VCaP (cell line): ENCODE results near the gene SLC9B2.
A peak's percentile ranks its signal among the peaks of the same experiment; 100 is the strongest.

ENCODE experiments used
- H3K27ac ChIP-seq: fragments of 450-650 bp; 2 replicates; pipeline ENCODE4 v1.5.1; 2017
- CTCF ChIP-seq: fragments of 450-650 bp; conservative IDR thresholded peaks from 2 replicates; pipeline ENCODE4 v1.5.1; 2017; ENCODE audit warnings: mild to moderate bottlenecking, moderate library complexity

The SLC9B2 gene

GRCh38 chr4:103075435-103075893, 1.1 kb downstream of the SLC9B2 start:
- peak overlapping the region; percentile 84 for H3K27ac ChIP-seq
- no peak for TF ChIP-seq CTCF

GRCh38 chr4:103074744-103075434, 1.7 kb downstream of the SLC9B2 start:
- no peak overlapping the region for H3K27ac ChIP-seq
- TF ChIP-seq CTCF = no peak

GRCh38 chr4:103073792-103074438, 2.6 kb downstream of the SLC9B2 start:
- no peak for TF ChIP-seq CTCF
- H3K27ac ChIP-seq = no peak overlapping the region

- TF ChIP-seq CTCF = no peak
Observed at GRCh38 chr4:103067841-103068547, 8.6 kb downstream of the SLC9B2 start.

GRCh38 chr4:103060453-103061148, 16.0 kb downstream of the SLC9B2 start:
- H3K27ac ChIP-seq = no peak overlapping the region
- TF ChIP-seq CTCF = no peak

More at GRCh38 chr4:103067841-103068547, 8.6 kb downstream of the SLC9B2 start:
- H3K27ac ChIP-seq = no peak overlapping the region

- TF ChIP-seq CTCF = no peak
- no peak overlapping the region for H3K27ac ChIP-seq
Observed at GRCh38 chr4:103054030-103054429, 22.5 kb downstream of the SLC9B2 start.

GRCh38 chr4:103052779-103053178, 23.8 kb downstream of the SLC9B2 start:
- TF ChIP-seq CTCF = no peak
- no peak overlapping the region for H3K27ac ChIP-seq
